H9 (cell line): ENCODE data around the gene MLIP. TPM values are rescaled to one million over a fixed set of nuclear protein-coding genes. Genes with fewer than 3 reads are reported as not detected.

Source experiments
- DNase-seq: peaks from one replicate; pipeline ENCODE4 v3.0.0-alpha.2; 2017
- H2AFZ ChIP-seq: one replicate; pipeline ENCODE4 v1.6.1; 2013; ENCODE audit warnings: mild to moderate bottlenecking, low read length, control low read depth, moderate library complexity
- H2AK5ac ChIP-seq: 2 replicates; pipeline ENCODE4 v1.6.1; 2013; ENCODE audit warnings: low read length, control low read depth, mixed read lengths; ENCODE audit not compliant: insufficient read length
- H2BK120ac ChIP-seq: one replicate; pipeline ENCODE4 v1.6.1; 2013; ENCODE audit warnings: low read depth, mild to moderate bottlenecking, low read length, control low read depth, inconsistent platforms; ENCODE audit not compliant: poor library complexity, severe bottlenecking
- H2BK12ac ChIP-seq: 2 replicates; pipeline ENCODE4 v1.6.1; 2013; ENCODE audit warnings: low read length, control low read depth, mixed read lengths, low read depth; ENCODE audit not compliant: insufficient read length
- H2BK15ac ChIP-seq: 2 replicates; pipeline ENCODE4 v1.6.1; 2013; ENCODE audit warnings: low read depth, low read length, control low read depth
- H2BK20ac ChIP-seq: one replicate; pipeline ENCODE4 v1.6.1; 2013; ENCODE audit warnings: low read depth, mild to moderate bottlenecking, low read length, control low read depth, inconsistent platforms; ENCODE audit not compliant: poor library complexity, severe bottlenecking
- H2BK5ac ChIP-seq: 2 replicates; pipeline ENCODE4 v1.6.1; 2013; ENCODE audit warnings: low read length, control low read depth, mixed read lengths; ENCODE audit not compliant: insufficient read length
- H3K14ac ChIP-seq: 2 replicates; pipeline ENCODE4 v1.6.1; 2013; ENCODE audit warnings: low read length, control low read depth; ENCODE audit not compliant: insufficient read depth
- H3K18ac ChIP-seq: 2 replicates; pipeline ENCODE4 v1.6.1; 2013; ENCODE audit warnings: low read depth, mild to moderate bottlenecking, mixed read lengths, low read length, control low read depth; ENCODE audit not compliant: insufficient read length
- H3K23ac ChIP-seq: 2 replicates; pipeline ENCODE4 v1.6.1; 2013; ENCODE audit warnings: low read length, control low read depth, mixed read lengths, low read depth; ENCODE audit not compliant: insufficient read length
- H3K23me2 ChIP-seq: 2 replicates; pipeline ENCODE4 v1.6.1; 2013; ENCODE audit warnings: low read depth, mild to moderate bottlenecking, mixed read lengths, low read length, control low read depth; ENCODE audit not compliant: insufficient read length, poor library complexity, severe bottlenecking
- H3K27ac ChIP-seq: 2 replicates; pipeline ENCODE4 v1.5.1; 2013; ENCODE audit warnings: low read length, control low read depth, mixed read lengths, low read depth; ENCODE audit not compliant: insufficient read length
- H3K27me3 ChIP-seq: 2 replicates; pipeline ENCODE4 v1.6.1; 2013; ENCODE audit warnings: low read length, control low read depth, inconsistent platforms; ENCODE audit not compliant: insufficient read depth
- H3K4ac ChIP-seq: 2 replicates; pipeline ENCODE4 v1.6.1; 2013; ENCODE audit warnings: low read depth, mild to moderate bottlenecking, control low read depth, inconsistent platforms, low read length, moderate library complexity
- H3K4me1 ChIP-seq: 2 replicates; pipeline ENCODE4 v1.6.1; 2013; ENCODE audit warnings: low read length, control low read depth, inconsistent platforms; ENCODE audit not compliant: insufficient read depth
- H3K4me2 ChIP-seq: 2 replicates; pipeline ENCODE4 v1.6.1; 2013; ENCODE audit warnings: low read length, control low read depth, mixed read lengths; ENCODE audit not compliant: insufficient read length, insufficient read depth
- H3K56ac ChIP-seq: 2 replicates; pipeline ENCODE4 v1.6.1; 2013; ENCODE audit warnings: low read depth, mild to moderate bottlenecking, mixed read lengths, low read length, control low read depth; ENCODE audit not compliant: insufficient read length
- H3K79me1 ChIP-seq: 2 replicates; pipeline ENCODE4 v1.6.1; 2013; ENCODE audit warnings: low read depth, mild to moderate bottlenecking, moderate library complexity, low read length, control low read depth, inconsistent platforms; ENCODE audit not compliant: insufficient read depth, poor library complexity, severe bottlenecking
- H3K79me2 ChIP-seq: 2 replicates; pipeline ENCODE4 v1.6.1; 2013; ENCODE audit warnings: low read length, control low read depth, inconsistent platforms; ENCODE audit not compliant: insufficient read depth
- H3K9ac ChIP-seq: 2 replicates; pipeline ENCODE4 v1.6.1; 2013; ENCODE audit warnings: low read length, control low read depth, mixed read lengths; ENCODE audit not compliant: insufficient read length; ENCODE audit errors: extremely low read depth
- H3K9me3 ChIP-seq: one replicate; pipeline ENCODE4 v1.6.1; 2013; ENCODE audit warnings: low read depth, low read length, inconsistent platforms; ENCODE audit not compliant: control insufficient read depth
- H3T11ph ChIP-seq: one replicate; pipeline ENCODE4 v1.6.1; 2013; ENCODE audit warnings: mild to moderate bottlenecking, low read length, control low read depth, inconsistent platforms
- H4K20me1 ChIP-seq: one replicate; pipeline ENCODE4 v1.6.1; 2013; ENCODE audit not compliant: control insufficient read depth, insufficient read length, insufficient read depth
- H4K5ac ChIP-seq: 2 replicates; pipeline ENCODE4 v1.6.1; 2013; ENCODE audit warnings: low read depth, mild to moderate bottlenecking, mixed read lengths, low read length, control low read depth; ENCODE audit not compliant: insufficient read length
- H4K8ac ChIP-seq: replicated peaks from 2 replicates; pipeline ENCODE4 v1.6.1; 2013; ENCODE audit warnings: low read length, control low read depth, mixed read lengths, low read depth; ENCODE audit not compliant: insufficient read length
- H4K91ac ChIP-seq: 2 replicates; pipeline ENCODE4 v1.6.1; 2013; ENCODE audit warnings: low read depth, mild to moderate bottlenecking, moderate library complexity, mixed read lengths, low read length, control low read depth; ENCODE audit not compliant: insufficient read length
- H3K27ac Mint-ChIP-seq, 3 experiments: 2 replicates in 2 of 3; 3 replicates in 1 of 3; pipeline ENCODE4 v1.8.0; 2020 to 2021; ENCODE audit warnings: mixed read lengths in 3 of 3, mild to moderate bottlenecking in 1 of 3, moderate library complexity in 1 of 3
- H3K27me3 Mint-ChIP-seq: 2 replicates; pipeline ENCODE4 v1.8.0; 2021; ENCODE audit warnings: low read depth, mild to moderate bottlenecking, moderate library complexity, mixed read lengths
- H3K36me3 Mint-ChIP-seq, 3 experiments: 2 replicates in 2 of 3; 3 replicates in 1 of 3; pipeline ENCODE4 v1.8.0; 2020 to 2021; ENCODE audit warnings: low read depth in 3 of 3, mixed read lengths in 3 of 3; ENCODE audit not compliant: insufficient read depth in 1 of 3
- H3K4me1 Mint-ChIP-seq, 2 experiments: 2 replicates each; pipeline ENCODE4 v1.8.0; 2020; ENCODE audit warnings: mixed read lengths in 2 of 2
- H3K4me3 Mint-ChIP-seq, 2 experiments: 2 replicates in 1 of 2; 3 replicates in 1 of 2; pipeline ENCODE4 v1.8.0; 2020 to 2021; ENCODE audit warnings: mild to moderate bottlenecking in 2 of 2, mixed read lengths in 2 of 2, moderate library complexity in 1 of 2
- H3K9me3 Mint-ChIP-seq, 2 experiments: 2 replicates in 1 of 2; 3 replicates in 1 of 2; pipeline ENCODE4 v1.8.0; 2020; ENCODE audit warnings: mild to moderate bottlenecking in 2 of 2, mixed read lengths in 2 of 2, moderate library complexity in 1 of 2
- WGBS: extraction: QIAGEN DNeasy Blood & Tissue Kit; methylation state at CpG from one replicate; pipeline ENCODE4 v1.1.7; 2013; ENCODE audit warnings: missing lambda C conversion rate, low lambda C conversion rate, mixed read lengths; ENCODE audit not compliant: insufficient read length; ENCODE audit errors: extremely low coverage; 5-methylcytosine and 5-hydroxymethylcytosine counted together
- total RNA-seq: library from RNA; stranded (reverse); gene quantifications from 2 replicates; pipeline ENCODE4 v1.2.1, GENCODE V29; 2021
- TF ChIP-seq, protein P1 (sequence below): fragments of 200-600 bp; sonication (generic); conservative IDR thresholded peaks from 3 replicates; pipeline ENCODE4 v1.8.0; 2021; ENCODE audit warnings: antibody characterized with exemption, mild to moderate bottlenecking

Gene MLIP
- total RNA-seq, 1 experiment from 2014 or later, result not detected

DNA sequence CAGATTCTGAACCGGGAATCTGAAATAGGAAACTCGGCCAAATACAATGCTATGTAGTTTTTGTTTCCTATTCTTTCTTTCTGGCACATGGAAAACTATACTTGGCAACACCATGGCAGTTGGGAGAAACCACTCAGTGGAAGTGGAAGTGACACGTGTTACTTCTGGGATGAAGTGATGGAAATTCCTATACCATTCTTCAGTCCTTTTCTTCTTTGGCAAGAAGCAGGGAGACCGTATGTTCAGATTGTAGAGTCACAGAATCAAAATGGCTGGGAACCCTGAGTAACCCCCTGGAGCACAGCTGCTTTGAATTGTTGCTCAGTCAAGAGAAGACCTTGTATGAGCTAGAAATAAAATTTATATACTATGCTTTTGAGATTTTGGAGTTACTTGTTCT is 178.2 kb downstream of the MLIP start:
- H3K4me1 Mint-ChIP-seq, result no peaks in the 10 kb centered on the region
- H4K91ac ChIP-seq, result no peak overlapping the region
- no peak overlapping the region for H2AFZ ChIP-seq
- H2AK5ac ChIP-seq, result no peak overlapping the region
- no peak overlapping the region for H3T11ph ChIP-seq
- H4K8ac ChIP-seq, result no peak overlapping the region
- no peaks in the 10 kb centered on the region for H3K27me3 Mint-ChIP-seq
- no peak for DNase-seq
- no peak overlapping the region for H2BK20ac ChIP-seq
- WGBS, result no CpG with 5 or more reads among the region's 4 CpGs
- H3K79me2 ChIP-seq, result no peaks in the 10 kb centered on the region
- no peaks in the 10 kb centered on the region for H3K27me3 ChIP-seq
- no peak overlapping the region for H3K4me3 Mint-ChIP-seq
- no peaks in the 10 kb centered on the region for H3K23me2 ChIP-seq
- no peak overlapping the region for H3K14ac ChIP-seq
- no peak overlapping the region for H2BK5ac ChIP-seq
- H3K56ac ChIP-seq, result no peak overlapping the region
- no peak overlapping the region for H3K27ac ChIP-seq
- no peak overlapping the region for H3K27ac Mint-ChIP-seq
- no peak overlapping the region for H2BK12ac ChIP-seq
- H3K18ac ChIP-seq, result no peak overlapping the region
- H2BK15ac ChIP-seq, result no peak overlapping the region
- H4K5ac ChIP-seq, result no peak overlapping the region
- H3K23ac ChIP-seq, result no peak overlapping the region
- H2BK120ac ChIP-seq, result no peak overlapping the region
- no peaks in the 10 kb centered on the region for H4K20me1 ChIP-seq
- H3K36me3 Mint-ChIP-seq, result no peaks in the 10 kb centered on the region
- H3K4me1 ChIP-seq, result no peaks in the 10 kb centered on the region
- no peak overlapping the region for H3K4ac ChIP-seq
- H3K9me3 Mint-ChIP-seq, result no peaks in the 10 kb centered on the region
- no peaks in the 10 kb centered on the region for H3K9me3 ChIP-seq
- H3K9ac ChIP-seq, result no peak overlapping the region
- H3K4me2 ChIP-seq, result no peak overlapping the region
- TF ChIP-seq, protein P1, sequence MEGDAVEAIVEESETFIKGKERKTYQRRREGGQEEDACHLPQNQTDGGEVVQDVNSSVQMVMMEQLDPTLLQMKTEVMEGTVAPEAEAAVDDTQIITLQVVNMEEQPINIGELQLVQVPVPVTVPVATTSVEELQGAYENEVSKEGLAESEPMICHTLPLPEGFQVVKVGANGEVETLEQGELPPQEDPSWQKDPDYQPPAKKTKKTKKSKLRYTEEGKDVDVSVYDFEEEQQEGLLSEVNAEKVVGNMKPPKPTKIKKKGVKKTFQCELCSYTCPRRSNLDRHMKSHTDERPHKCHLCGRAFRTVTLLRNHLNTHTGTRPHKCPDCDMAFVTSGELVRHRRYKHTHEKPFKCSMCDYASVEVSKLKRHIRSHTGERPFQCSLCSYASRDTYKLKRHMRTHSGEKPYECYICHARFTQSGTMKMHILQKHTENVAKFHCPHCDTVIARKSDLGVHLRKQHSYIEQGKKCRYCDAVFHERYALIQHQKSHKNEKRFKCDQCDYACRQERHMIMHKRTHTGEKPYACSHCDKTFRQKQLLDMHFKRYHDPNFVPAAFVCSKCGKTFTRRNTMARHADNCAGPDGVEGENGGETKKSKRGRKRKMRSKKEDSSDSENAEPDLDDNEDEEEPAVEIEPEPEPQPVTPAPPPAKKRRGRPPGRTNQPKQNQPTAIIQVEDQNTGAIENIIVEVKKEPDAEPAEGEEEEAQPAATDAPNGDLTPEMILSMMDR, result no peak
- no peaks in the 10 kb centered on the region for H3K79me1 ChIP-seq
